HG02973 (cell line): ENCODE results near the gene GABRB3.

Experiments used
- ATAC-seq: cut with Tn5 transposase; IDR thresholded peaks from one replicate; pipeline ENCODE4 v1.9.1; 2021; ENCODE audit warnings: moderate library complexity; ENCODE audit not compliant: unreplicated experiment

Gene GABRB3

DNA sequence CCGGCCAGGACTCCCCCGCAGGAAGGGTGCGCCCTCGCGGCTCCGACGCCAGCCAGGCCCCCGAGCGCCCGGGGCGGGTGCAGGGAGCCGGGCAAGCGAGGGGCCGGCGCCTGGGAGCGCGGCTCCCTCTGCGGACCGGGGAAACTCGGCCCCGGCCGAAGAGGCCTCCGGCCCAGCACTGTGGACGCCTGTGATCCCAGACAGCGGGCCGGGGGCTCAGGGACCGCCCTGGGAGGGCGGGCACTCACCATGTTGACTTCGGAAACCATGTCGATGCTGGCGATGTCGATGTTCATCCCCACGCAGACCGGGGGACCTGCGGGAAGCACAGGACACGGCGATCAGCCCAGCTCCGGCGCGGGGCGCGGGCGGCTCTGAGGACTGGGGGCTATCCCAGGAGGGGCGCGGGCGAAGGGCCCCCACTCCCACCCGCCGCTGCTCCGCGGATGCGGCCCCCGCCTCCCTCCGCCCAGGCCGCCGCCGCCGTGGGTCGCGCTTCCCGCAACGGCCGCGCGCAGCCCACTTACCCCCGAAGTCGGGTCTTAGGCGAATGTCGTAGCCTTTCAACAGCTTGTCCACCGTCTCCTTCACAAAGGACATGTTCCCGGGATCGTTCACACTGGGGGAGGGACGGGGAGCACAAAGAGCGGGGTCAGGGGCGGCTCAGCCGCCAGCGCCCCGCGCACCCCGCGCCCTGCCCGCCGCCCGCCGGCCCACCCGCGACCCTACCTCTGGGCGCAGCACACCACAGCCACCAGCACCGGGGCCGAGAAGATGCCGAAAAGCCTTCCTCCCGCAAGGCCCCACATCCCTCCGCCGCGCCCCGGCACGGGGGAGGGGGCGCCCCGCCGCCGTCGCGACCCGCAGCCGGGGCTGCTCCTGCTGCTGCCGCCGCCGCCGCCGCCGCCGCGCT is at the start of gene GABRB3:
Gene GABRB3 (minus strand): TSS at position 913 of the 913 bp plus-strand sequence.
- ATAC-seq = no peak

- ATAC-seq = no peak
These were observed 34.9 kb upstream of the GABRB3 start for GRCh38 chr15:26807517-26808427.

GRCh38 chr15:26806574-26806973 is 33.7 kb upstream of the GABRB3 start:
- no peak for ATAC-seq

GRCh38 chr15:26806151-26806550 is 33.3 kb upstream of the GABRB3 start:
- no peak for ATAC-seq

GRCh38 chr15:26805470-26805869 is 32.6 kb upstream of the GABRB3 start:
- ATAC-seq = no peak

DNA sequence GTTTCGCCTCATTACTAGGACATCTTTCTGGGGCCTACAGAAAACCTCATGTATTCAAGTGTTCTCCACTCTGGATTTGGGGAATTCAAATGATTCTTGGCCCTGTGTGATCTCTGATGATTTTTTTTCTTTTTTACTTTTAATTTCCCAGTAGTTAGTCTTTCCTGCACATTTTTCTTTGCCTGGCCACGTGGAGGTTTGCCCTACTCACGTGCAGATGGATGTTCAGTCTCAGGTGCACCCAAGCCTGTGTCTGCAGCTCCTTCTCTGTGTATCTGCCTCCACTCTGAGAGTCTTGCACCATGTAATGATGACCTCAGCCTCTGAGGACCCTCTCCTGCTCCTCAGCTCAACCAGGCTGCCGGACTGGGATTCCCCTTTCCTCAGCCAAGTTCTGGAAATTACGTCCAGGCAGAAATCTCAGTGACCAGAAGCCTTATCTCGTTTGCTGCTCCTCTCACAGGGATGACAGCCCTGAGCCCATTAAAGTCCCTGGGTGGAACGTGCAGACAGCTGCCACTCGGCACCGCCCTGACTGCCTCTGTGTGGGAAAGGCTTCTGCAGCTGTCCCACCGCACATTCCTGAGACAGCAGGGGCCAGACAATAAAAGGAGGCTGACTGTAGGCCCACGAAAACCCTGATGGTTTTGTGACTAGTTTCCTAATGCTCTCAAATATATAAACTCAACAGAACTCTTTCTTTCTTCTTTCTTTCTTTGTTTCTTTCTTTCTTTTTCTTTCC is 31.4 kb upstream of the GABRB3 start:
- ATAC-seq = no peak

DNA sequence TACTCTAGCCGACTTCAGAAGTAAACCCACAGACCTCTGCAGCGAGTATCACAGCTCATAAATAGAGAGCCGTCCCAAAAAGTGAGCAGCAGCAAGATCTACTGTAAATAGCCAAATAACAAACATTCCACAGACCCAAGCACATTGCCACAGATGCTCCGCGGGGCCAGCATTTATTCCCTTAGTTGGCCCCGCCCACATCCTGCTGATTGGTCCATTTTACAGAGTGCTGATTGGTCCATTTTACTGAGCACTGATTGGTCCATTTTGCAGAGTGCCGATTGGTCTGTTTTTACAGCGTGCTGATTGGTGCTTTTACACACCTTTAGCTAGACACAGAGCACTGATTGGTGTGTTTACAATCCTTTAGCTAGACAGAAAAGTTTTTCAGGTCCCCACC is 17.3 kb upstream of the GABRB3 start:
- no peak for ATAC-seq

DNA sequence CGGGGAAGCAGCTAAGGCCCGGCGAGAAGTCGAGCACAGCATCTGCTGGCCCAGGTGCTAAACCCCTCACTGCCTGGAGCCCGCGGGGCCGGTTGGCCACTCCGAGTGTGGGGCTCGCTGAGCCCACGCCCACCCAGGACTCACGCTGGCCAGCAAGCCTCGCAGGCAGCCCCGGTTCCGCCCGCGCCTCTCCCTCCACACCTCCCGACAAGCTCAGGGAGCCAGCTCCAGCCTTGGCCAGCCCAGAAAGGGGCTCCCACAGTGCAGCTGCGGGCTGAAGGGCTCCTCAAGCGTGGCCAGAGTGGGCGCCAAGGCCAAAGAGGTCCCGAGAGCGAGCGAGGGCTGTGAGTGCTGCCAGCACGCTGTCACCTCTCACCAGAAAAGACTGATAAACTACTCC is 8.9 kb upstream of the GABRB3 start:
- ATAC-seq = no peak

DNA sequence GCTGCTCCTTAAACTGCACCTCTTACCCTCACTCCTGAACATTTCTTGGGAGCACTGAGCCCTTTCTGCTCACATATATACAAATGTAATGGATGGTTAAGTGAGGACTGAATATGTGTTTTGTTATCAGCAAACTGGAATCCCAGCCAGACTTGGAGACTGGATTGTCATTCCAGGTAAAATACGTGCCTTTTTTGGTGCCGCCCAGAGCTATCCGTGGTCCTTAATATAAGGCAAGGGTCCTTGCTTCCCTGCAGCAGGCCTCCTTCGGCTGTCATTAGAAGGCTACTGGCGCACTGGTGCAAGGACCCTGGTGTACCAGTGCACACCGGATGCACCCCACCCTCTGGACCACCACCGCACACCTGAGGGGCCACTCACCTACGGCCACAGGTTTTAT is 1.1 kb upstream of the GABRB3 start:
- no peak for ATAC-seq

DNA sequence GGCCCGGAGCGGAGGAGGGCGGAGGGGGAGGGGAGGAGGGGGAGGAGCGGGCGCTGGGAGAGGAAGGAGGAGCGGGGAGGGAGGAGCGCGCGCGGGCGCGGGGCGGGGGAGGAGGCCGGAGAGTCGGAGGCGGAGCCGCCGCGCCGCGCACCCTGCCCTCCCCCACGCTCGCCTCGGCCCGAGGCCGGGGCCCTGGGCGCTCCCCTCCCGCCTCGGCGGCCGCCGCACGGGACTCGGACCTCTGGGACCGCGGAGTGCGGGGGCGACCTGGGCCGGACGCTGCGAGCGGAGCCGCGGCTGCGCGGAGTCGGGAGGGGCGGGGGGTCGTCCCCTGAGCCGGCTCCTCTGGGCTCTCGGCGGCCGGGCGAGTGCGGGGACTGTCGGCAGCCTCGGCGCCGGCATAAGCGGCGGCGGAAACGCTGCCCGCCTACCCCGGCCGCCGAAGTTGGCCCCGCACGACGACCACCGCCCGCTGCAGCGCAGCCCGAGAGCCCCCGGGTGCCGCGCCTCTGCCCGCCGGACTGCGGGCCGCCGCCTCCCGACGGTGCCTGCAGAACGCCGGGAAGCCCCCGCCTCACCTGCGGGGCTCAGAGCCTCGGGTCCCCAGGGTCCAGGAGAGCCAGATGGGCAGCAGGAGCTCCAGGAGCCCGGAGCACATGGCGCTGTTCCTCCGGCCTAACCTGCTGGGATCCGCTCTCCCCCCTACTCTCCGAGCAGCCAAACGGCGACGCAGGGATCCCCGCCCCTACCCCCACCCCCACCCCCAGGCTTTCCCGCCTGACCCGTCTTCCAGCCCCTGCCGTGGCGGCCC is 406 bp upstream of the GABRB3 start:
- no peak for ATAC-seq

- ATAC-seq = no peak
These were observed 1.2 kb downstream of the GABRB3 start for GRCh38 chr15:26771578-26772153.

DNA sequence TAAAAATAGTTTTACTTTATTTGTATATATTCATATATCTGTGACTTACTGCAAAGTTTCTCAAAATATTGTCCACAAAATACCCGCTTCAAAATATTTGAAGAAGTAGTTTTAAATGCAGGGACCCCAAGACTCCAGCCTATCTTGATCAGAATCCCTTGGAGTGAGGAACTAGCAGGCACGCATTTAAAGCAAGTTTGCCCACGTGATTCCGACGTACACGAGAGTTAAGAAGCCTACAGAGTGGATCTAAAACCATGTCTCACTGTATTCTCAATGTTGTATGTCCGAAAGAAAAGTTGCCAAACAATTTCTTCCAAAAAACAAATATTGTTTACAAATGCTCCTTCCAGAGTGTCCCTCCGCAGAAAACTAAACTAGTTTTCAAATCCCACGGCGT is 1.7 kb downstream of the GABRB3 start:
- ATAC-seq = no peak

DNA sequence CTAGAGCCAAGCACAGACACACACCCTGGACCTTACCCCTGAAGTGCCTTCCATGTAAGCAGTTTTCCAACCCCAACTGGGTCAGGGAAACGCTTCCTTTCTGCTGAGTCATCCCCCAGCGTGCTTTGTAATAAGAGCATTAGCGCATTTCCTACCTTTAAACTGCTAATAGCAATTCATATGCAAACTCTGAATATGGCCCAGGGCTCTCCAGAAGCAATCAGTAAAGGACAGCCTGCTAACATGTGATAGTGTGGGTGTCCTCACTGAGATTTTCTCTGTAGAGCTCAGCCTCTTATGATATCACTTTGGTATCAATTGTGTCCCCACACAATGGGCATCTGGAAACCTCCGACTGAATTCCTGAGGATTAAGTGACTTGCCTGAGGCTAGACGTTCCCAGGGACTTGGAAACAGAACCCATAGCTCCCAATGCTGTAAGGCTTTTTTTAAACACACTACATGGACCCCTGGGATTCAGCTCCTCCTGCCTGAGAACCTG is 5.6 kb downstream of the GABRB3 start:
- no peak for ATAC-seq

DNA sequence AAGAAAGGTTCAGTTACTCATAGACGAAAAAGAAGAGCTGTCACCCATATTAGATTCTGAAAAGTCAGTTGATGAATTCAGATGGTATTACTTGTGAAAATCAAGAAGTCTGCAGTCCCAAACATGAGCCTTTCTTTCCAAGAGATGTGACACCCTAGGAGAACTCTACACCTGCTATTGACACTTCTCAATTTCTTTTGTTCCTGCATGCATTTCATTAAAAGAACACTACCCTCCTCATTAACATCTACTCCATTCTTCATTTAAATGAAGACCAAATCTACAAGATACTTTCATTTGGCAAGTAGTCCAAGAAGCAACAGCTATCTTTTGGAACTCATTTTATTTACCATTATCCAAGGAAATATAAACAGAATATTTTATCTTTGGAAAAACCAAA is 6.6 kb downstream of the GABRB3 start:
- no peak for ATAC-seq

- ATAC-seq = no peak
These were observed 12.9 kb downstream of the GABRB3 start for GRCh38 chr15:26759986-26760385.

DNA sequence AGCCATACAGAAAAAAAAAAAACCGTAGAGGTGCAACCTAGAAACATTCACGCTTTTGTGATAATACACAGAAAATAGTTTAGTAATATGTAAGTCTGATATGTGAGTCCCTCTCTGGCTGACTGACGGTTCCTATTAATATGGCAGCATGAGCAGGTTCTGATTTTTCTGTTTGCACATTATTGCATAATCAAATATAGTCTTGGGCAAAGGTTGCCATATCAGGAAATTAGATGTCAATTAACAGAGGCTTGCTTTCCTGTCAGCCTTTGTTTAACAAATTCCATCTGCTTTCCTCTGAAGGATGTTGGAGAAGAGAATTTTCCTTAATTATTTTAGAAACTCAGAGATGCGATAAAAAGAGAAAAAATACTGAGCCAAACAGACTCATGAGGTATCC is 14.8 kb downstream of the GABRB3 start:
- no peak for ATAC-seq

DNA sequence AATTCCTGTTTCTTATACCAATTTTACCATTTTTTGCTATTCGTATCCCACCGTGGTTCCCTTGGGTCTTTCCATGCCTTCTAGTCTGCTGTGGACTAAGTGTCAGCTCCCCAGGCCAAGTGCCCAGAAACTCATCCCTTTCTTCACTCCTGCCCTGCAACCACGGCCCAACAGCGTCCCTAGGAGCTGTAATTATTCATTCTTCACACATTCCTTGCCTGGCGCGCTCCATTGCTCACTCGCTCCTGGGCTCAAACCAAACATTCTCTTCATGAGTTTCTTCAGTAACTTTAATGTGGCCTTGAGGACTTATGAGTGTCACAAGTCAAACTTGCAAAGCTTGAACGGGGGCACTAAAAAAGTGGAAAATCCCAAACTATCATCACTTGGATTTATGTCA is 15.7 kb downstream of the GABRB3 start:
- no peak for ATAC-seq

DNA sequence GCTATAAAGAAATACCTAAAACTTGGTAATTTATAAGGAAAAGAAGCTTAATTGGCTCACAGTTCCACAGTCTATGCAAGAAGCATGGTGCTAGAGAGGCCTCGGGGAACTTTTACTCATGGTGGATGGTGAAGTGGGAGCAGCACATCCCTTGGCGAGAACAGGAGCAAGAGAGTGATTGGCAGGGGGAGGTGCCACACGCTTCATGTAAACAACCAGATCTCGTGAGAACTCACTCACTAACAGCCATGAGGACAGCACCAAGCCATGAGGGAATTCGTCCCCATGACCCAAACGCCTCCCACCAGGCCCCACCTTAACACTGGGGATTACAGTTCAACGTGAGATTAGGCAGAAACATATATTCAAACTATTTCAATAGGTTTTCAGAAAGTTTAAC is 28.0 kb downstream of the GABRB3 start:
- no peak for ATAC-seq

DNA sequence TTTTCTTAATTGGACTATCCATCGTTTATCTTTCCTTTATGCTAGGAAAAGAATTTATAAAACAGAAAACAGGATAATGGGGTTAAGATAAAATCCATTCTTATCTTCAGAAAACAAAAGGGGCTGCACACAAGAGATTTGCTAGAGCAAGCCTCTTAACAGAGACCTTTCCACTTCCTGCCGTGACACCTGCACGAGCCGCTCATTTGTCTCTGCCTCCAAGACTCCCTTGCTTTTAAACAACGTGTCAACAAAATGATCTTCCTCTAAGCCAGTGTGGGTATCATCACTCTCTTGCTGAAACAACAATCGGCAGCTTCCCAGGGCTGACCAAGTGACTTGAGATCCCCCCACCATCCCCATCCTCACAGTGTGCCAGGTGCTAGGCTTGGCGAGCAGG is 33.1 kb downstream of the GABRB3 start:
- no peak for ATAC-seq

GRCh38 chr15:26738996-26739395 is 33.9 kb downstream of the GABRB3 start:
- ATAC-seq = no peak
